NCI-H526 (cell line): ENCODE data around the gene MTMR2.

Source experiments
- DNase-seq, 2 experiments: peaks; one replicate each; lab custom pipeline; 2025; lab: John Stamatoyannopoulos, UW

Gene MTMR2

DNA sequence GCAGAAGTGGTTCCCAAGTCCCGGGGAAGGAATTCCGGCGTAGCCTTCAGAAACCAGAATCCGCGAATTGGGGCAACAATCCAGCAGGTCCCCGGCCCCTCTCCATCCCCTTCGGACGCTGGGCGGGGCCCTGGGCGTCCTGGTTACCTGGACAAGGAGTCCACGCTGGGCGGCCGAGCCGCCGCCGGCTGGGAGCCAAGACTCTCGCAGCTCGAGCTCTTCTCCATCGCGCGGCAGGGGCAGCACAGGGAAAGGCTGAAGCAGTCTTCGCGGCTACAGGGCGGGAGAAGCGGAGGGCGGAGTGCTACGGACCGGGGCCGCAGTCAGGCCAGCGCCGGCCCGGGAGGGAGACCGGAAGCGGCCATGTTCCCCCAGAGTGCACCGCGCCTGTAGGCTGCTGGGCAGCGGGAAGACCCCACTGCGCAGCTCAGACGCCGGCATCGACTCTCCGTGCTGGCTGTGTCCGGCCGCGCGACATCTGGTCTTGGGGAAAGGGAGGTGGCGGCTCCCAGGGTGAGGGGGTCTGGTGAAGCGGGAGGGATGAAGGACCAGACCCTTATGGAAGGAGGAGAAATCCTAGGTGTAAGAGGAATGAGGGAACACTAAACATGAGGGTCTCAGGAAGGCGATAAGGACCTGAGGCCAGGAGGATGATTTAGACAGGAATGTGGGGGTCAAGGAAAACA, at the start of gene MTMR2:
Gene MTMR2, minus strand, starts transcription at position 380 of the 686 bp plus-strand sequence. Its CDS starts 153 bp downstream, at position 227.
- DNase-seq, result peak; percentile 69 to 93

GRCh38 chr11:95972060-95972459, 48.2 kb upstream of the MTMR2 start:
- DNase-seq, result no peak

- no peak for DNase-seq
These were observed 44.7 kb upstream of the MTMR2 start for GRCh38 chr11:95968585-95968984.

GRCh38 chr11:95964281-95964680, 40.4 kb upstream of the MTMR2 start:
- no peak for DNase-seq

GRCh38 chr11:95961758-95962157, 37.9 kb upstream of the MTMR2 start:
- no peak for DNase-seq

DNA sequence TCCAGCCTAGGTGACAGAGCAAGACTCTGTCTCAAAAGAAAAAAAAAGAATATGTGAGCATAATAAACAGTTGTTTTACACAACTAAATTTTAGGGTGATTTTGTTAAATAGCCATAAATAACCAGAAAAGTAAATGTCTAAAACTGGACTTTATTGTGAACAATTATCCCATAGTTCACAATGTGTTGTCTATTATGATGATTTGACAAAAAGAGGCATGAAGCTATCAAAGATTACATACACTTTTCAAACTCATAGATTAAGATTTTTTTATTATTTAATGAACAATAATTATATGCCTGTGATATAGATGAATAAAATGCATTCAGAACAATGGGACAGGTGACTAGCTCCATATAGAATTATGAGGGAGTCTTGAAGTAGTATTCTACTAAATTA, 27.0 kb upstream of the MTMR2 start:
- DNase-seq, result no peak

DNA sequence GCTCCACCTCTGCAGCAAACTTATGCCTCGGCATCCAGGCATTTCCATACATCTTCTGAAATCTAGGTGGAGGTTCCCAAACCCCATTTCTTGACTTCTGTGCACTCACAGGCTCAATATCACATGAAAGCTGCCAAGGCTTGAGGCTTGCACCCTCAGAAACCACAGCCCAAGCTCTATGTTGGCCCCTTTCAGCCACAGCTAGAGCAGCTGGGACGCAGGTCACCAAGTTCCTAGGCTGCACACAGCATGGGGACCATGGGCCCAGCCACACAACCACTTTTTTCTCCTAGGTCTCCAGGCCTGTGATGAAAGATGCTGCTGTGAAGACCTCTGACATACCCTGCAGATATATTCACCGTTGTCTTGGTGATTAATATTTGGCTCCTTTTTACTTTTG, 24.7 kb upstream of the MTMR2 start:
- no peak for DNase-seq

DNA sequence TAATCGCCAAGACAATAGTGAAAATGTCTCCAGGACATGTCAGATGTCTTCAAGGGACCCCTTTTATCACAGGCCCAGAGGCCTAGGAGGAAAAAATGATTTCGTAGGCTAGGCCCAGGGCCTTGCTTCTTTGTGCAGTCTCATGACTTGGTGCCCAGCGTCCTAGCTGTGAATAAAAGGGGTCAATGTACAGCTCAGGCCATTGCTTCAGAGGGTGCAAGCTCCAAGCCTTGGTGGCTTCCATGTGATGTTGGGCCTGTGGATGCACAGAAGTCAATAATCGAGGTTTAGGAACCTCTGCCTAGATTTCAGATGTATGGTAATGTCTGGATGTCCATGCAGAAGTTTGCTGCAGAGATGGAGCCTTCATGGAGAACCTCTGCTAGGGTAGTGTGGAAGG, 20.7 kb upstream of the MTMR2 start:
- no peak for DNase-seq

- DNase-seq, result no peak
These were observed 19.6 kb upstream of the MTMR2 start for GRCh38 chr11:95943546-95943945.

DNA sequence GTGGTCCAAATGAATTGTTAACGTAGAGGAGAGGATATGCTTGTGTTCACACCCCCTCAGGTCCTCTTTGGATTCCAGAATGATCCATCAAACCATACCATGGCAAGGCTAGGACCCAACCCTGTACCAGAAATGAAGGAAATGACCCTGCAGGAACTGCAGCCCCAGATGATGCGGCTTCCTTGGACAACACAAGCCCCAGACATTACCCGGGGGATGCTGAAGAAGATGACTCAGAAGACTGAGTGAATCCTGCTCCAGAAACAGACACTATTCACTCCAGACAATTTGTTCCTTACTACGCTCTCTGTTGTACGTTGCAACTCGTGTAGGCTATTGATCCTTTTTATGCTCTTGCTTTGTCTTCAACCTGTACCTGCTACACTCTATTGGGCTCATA, 15.2 kb upstream of the MTMR2 start:
- no peak for DNase-seq

GRCh38 chr11:95937358-95937757, 13.5 kb upstream of the MTMR2 start:
- DNase-seq, result no peak

GRCh38 chr11:95933594-95933993, 9.7 kb upstream of the MTMR2 start:
- no peak for DNase-seq

- no peak for DNase-seq
These were observed 8.0 kb upstream of the MTMR2 start for GRCh38 chr11:95931916-95932315.

DNA sequence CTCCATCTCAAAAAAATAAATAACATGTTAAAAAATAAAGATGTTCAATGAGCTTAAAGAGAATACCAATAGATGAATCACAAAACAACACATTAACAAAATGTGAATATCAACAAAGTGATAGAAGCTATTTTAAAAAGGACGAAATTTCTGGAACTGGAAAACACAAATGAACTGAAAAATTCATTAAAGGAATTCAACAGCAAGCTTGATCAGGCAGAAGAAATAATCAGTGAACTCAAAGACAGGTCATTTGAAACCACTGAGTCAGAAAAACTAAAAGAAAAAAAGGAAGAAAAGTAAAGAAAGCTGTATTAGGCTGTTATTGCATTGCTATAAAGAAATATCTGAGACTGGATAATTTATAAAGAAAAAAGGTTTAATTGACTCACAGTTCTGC, 7.0 kb upstream of the MTMR2 start:
- no peak for DNase-seq

- no peak for DNase-seq
These were observed 2.8 kb upstream of the MTMR2 start for GRCh38 chr11:95926726-95927125.

- DNase-seq, result peak in 1 of 2 experiments; percentile 39
These were observed 1.1 kb upstream of the MTMR2 start for GRCh38 chr11:95925011-95925410.

GRCh38 chr11:95924414-95924760, 480 bp upstream of the MTMR2 start:
- peak; percentile 66 to 69 for DNase-seq

- peak in 1 of 2 experiments; percentile 55 for DNase-seq
These were observed 524 bp downstream of the MTMR2 start for GRCh38 chr11:95923439-95923727.

DNA sequence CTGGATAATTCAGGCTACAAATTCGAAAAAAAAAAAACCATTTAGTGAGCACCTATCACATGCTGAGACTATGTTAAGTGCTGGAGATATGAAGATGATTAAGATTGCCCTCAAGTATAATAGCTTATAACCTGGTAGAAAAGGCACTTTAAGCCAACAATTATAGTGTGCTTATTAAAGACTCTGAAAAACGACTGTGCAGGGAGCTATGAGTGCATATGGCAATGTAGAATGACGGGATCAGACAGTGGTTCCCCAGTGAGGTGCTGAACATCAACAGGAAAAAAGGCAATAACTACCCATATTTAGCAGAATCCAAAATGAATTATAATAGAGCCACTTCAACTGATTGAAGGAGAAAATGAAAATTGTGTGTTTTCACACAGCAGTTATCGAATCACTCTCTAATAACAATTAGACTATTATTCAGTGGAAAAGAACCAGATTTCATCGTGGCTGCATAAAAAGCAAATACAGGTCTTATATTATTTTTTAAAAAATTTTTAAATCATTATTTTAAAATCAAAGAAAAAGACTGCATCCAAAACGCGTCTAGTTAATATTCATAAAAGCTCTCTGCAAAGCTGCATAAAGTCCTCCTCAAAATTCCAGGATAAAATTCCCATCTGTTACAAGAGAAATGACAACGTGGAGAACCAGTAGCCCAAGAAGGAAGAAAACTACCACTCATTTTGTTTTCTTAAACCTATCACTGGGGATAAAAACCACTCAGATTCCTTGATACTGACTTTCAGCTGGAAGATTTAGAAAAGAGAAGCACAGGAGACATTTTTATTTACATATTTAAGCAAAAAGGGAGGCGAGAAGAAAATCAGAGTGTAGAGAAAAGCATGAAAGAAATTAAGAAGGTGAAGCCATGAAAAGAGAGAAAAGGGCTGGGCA, 1.1 kb downstream of the MTMR2 start:
- no peak for DNase-seq

- DNase-seq, result peak in 1 of 2 experiments; percentile 10
These were observed 1.8 kb downstream of the MTMR2 start for GRCh38 chr11:95922099-95922498.

GRCh38 chr11:95920460-95921105, 3.3 kb downstream of the MTMR2 start:
- DNase-seq, result no peak

DNA sequence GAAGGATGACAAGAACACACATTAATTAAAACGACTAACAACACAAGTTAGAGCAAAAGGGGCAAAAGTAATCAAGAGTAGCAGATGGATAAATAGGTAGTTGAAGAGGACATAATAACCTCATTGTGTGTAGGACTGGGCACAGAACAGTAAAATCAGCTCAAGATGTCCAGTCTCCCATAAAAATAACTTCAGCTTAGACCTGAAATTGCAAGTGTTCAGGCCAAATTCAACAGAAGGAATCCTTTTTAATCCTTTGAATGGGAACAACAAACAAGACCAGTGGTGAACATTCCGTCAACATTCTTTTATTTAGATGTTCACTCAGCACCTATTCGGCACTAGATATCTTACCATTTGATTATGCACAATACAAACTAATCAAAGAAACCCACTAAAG, 4.4 kb downstream of the MTMR2 start:
- no peak for DNase-seq

GRCh38 chr11:95918720-95919119, 5.2 kb downstream of the MTMR2 start:
- no peak for DNase-seq
